Frontal cortex (tissue), 4 donors: ENCODE measurements around the gene COPE. TPM values are rescaled to one million over a fixed set of nuclear protein-coding genes. Genes with fewer than 3 reads are reported as not detected.

ENCODE experiments used
- DNase-seq, 2 donors: peaks; one replicate each; pipeline ENCODE4 v3.0.0; 2012; ENCODE audit warnings: low spot score in 2 of 2
- FAIRE-seq: peaks from 2 replicates; lab custom pipeline; 2012; peaks lifted over from hg19 to GRCh38; lab: Jason Lieb, UNC
- total RNA-seq: library from RNA; depleted of rRNA; stranded (reverse); fragments of >200 nt; gene quantifications from one replicate; pipeline ENCODE4 v1.2.3, GENCODE V29; 2014
- donor health status: control.
- donor health status: control.
- donor health status: control.

COPE gene
- total RNA-seq, 1 donor from 2014 or later = 92.5 TPM

DNA sequence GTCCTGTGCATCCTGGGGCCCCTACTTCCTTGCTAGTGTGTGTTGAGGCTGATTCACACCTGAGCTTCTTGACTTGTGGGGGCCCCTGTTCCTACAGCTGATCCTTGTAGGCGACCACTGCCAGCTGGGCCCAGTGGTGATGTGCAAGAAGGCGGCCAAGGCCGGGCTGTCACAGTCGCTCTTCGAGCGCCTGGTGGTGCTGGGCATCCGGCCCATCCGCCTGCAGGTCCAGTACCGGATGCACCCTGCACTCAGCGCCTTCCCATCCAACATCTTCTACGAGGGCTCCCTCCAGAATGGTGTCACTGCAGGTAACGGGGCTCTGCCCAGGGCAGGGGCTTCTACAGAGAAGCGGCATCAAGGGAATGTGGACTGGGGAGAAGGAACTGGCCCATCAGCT is 62.0 kb downstream of the COPE start:
- no peak for DNase-seq
- FAIRE-seq = no peak

GRCh38 chr19:18856385-18857126 is 62.6 kb downstream of the COPE start:
- DNase-seq (peak; percentile 82 to 86), FAIRE-seq (no peak)

- no peak for FAIRE-seq
- DNase-seq = no peak
Observed at GRCh38 chr19:18855647-18856384, 63.4 kb downstream of the COPE start.

DNA sequence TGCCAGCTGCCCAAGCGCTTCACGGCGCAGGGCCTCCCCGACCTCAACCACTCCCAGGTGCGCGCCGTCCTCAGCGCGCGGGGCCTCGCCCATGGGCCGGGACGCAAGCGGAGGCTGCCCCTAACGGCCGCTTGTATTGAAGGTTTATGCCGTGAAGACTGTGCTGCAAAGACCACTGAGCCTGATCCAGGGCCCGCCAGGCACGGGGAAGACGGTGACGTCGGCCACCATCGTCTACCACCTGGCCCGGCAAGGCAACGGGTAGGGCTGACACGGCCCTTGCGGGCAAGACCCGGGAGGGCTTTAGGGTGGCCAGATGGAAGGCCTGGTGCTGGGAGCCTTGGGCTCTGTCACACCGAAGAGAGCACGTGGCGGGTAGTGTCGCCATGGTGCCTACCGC is 64.2 kb downstream of the COPE start:
- DNase-seq (no peak), FAIRE-seq (no peak)

DNA sequence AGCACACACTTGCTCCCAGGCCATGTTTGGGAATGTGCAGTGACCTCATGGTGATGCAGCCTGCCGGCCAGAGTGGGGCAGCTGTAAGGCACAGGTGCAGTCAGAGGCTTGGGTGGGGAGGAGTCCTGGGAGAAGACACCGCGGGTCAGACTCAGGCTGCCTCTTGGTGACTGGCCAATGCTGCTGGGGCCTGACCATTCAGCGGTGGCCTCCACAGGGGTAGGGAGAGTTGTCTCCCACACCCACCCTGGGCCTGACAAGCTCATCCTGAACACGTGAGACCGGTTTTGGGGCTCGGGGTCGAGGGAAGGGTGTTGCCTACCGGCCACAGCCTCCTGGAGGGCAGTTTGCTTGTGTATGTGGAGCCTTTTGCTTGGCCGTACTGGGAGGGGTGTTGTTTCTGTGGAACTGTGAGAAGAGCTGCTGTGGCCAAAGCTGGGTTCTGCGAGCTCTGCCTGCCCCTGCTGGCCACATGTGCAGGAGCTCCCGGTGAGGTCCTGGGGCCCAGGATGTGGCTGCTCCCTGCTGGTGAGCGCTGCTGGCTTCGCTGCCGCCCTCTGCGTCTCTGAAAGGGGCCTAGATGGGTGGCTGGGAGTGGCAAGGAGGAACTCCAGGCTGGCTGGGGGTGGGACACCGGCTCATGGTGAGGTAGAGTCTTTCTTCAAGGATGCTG is 65.3 kb downstream of the COPE start:
- DNase-seq = no peak
- FAIRE-seq = no peak

DNA sequence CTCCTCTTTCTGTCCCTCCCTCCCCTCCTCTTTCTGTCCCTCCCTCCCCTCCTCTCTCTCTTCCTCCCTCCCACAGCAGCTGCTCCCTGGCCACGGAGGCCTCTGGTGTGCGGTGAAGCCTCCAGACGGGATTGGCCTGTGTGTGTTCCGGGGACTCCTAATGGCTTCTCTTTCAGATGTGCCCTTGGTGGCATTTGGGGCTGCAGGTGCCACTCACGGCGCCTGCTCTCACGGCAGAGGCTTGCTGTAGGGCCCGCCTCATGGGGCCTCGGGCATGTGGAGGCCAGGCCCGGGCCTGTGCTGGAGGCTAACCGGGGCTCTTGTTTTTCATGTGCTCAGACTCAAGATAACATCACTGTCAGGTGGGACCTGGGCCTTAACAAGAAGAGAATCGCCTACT is 66.5 kb downstream of the COPE start:
- no peak for FAIRE-seq
- DNase-seq = no peak

DNA sequence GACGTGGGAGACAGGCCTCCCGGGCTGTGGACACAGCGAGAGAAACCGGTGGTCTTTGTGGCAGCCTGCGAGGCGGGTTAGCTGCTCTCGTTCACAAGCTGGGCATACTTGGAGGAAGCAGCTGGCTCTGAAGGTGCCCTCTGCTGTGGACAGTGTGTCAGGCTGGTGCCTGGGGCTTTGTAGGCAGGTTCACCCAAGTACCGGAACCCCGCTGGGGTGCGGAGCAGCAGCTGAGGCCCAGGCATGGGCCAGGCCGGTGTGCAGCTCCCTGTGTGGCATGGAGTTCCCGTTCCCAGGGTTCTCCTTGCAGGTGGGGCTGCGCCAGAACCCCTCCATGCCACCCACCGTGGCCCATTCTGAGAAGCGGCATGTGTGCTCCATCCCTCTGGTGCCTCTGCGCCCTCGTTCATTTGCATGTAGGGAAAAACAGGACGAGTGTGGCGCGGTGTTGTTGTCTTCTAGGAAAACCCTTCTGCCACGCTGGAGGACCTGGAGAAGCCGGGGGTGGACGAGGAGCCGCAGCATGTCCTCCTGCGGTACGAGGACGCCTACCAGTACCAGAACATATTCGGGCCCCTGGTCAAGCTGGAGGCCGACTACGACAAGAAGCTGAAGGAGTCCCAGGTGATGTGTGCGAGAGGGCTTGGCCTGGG is 67.4 kb downstream of the COPE start:
- DNase-seq (no peak), FAIRE-seq (no peak)

DNA sequence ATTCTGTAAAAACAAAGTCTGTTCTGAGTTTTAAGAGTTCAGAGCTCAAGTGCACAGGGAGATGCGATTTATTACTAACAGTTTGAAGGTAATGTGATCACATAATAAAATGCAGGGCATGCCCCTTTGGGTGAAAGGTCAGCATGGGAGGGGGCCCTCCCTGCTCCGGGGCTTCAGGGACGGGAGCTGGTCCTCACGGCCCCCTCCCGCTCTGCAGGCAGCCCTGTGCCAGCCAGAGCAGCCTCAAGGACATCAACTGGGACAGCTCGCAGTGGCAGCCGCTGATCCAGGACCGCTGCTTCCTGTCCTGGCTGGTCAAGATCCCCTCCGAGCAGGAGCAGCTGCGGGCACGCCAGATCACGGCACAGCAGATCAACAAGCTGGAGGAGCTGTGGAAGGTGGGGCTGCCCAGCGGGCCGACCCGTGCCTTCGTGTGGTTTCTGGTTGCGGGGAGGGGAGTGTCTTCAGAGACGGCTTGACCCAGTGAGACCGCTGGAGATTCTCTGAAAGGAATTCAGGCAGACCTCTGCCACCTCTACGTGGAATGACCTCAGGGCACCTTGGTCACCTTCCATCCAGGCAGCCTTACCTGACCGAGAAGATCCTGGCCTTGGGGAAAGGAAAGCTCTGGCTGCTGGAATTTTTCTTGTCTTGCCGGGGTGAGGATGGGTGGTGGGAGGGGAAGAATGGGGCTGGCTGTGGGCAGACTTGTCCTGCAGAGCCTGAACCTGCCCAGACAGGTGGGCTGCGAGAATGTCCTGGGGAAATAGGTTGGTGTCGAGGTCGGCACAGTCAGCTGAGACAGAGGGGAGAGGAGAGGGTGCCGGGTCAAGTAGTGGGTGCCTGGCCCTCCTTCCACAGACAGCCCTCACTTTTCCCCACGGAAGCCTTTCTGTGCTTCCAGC is 68.5 kb downstream of the COPE start:
- DNase-seq (no peak), FAIRE-seq (no peak)

DNA sequence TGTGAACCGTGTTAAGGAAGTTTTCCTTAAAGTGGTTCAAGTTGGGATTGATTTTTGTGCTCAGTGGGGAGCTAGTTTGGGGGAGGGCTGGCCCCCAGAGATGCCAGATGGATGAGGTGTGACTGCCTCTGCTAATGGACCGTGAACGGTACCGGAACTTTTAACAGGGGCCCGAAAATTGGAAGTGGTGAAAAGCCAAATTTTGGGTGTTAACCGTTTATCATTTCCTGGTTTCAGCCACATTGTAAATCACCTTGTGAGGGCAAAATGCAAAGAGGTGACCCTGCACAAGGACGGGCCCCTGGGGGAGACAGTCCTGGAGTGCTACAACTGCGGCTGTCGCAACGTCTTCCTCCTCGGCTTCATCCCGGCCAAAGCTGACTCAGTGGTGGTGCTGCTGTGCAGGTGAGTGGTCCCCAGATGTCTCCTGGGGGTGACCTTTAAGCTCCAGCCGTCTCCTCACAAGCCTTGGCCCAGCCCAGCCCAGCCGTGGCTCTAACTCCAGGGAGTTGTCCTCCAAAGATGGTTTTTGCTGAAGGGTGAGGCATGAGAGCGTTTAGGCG is 69.3 kb downstream of the COPE start:
- FAIRE-seq = no peak

More for the DNA sequence above, 69.3 kb downstream of the COPE start:
- no peak for DNase-seq

Other genes with a start within 250 kb of the COPE start
- 7.3 TPM for gene CRTC1, start 235.7 kb downstream of the COPE start, total RNA-seq
- not detected for gene COMP, start 128.1 kb downstream of the COPE start, total RNA-seq
- gene UPF1, start 87.4 kb downstream of the COPE start, total RNA-seq = 38.3 TPM
- gene CERS1, start 23.2 kb downstream of the COPE start, total RNA-seq = 21.2 TPM
- 66.9 TPM for gene DDX49, start 328 bp upstream of the COPE start, total RNA-seq
- 20.4 TPM for gene HOMER3, start 21.8 kb upstream of the COPE start, total RNA-seq
- gene SUGP2, start 114.1 kb upstream of the COPE start, total RNA-seq = 90.5 TPM
- 56.3 TPM for gene ARMC6, start 114.2 kb upstream of the COPE start, total RNA-seq
- gene SLC25A42, start 144.6 kb upstream of the COPE start, total RNA-seq = 10.2 TPM
- gene TMEM161A, start 219.1 kb upstream of the COPE start, total RNA-seq = 8.6 TPM